HG03039 (cell line): ENCODE data around the gene SHE.

Experiments used
- ATAC-seq: cut with Tn5 transposase; IDR thresholded peaks from one replicate; pipeline ENCODE4 v1.9.1; 2021; ENCODE audit warnings: mild to moderate bottlenecking, moderate library complexity; ENCODE audit not compliant: unreplicated experiment

Gene SHE

DNA sequence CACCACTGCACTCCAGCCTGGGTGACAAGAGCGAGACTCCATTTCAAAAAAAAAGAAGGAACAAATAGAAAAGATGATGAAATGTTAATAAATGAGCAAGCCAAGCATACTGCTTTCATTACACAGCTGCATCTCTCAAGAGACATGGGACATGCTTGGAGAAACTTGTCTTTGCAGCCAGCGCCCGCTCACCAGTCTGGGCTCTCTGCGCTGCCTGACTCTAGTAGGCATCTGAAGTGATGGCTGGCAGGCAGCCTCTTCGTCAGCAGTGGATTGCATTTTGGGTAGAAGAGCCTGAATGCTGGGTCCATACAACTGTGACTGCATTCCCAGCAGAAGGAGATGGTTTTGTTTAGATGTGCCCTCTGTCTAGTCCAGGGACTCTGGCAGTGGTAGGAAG, 49.1 kb downstream of the SHE start:
- no peak for ATAC-seq

GRCh38 chr1:154448331-154448811, 53.8 kb downstream of the SHE start:
- no peak for ATAC-seq

DNA sequence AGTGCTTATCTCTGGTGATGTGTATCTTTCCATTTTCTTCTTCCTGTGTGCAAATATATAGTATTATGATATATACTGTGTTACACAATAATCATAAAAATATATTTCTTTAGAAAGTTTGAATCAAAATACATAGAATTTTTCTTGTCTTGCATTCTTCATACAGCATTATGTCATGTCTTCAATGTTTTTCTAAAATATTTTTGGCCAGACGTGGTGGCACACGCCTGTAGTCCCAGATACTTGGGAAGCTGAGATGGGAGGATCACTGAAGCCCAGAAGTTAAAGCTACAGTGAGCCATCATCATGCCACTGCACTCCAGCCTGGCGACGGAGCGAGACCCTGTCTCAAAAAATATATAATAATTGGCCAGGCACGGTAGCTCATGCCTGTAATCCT, 55.4 kb downstream of the SHE start:
- no peak for ATAC-seq

- no peak for ATAC-seq
Measured at GRCh38 chr1:154446292-154446691, 55.9 kb downstream of the SHE start.

GRCh38 chr1:154445040-154445472, 57.2 kb downstream of the SHE start:
- no peak for ATAC-seq

- no peak for ATAC-seq
Measured at GRCh38 chr1:154443274-154444013, 58.8 kb downstream of the SHE start.

DNA sequence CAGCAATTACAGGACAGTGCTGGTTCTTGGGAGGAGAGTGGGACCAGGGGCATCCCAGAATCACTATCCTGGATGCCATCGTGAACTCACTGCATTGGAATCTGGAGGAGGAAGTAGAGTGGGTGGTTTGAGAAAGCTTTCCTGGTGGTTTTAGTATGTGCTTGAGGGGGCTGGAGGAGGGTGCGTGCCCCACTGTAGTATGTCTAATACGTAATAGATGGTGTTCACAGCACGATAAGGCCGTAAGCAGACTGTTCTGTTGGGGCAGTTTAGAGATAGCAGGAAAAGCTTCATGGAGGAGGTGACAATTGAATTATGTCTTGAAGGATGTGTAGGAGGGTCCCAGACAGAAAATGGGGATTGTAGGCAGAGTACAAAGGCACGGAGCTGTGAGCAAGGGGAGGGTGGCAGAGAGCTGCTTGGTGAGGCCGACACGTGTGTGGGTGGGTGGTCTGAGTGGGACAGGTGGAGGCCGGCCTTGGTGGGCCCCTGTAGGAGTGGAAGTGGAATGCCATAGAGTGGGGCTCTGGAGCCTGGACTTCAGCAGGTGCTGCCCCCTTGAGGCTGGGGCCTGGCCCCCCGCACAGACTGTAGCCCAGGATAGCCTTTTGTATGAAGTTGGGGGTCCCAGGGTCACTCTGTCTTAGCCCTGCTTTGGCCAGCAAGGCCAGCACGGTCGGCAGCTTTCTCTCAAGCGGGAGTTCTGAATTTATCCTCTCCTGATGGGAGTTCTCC, 60.0 kb downstream of the SHE start:
- no peak for ATAC-seq

GRCh38 chr1:154441241-154441888, 60.8 kb downstream of the SHE start:
- ATAC-seq, result no peak

DNA sequence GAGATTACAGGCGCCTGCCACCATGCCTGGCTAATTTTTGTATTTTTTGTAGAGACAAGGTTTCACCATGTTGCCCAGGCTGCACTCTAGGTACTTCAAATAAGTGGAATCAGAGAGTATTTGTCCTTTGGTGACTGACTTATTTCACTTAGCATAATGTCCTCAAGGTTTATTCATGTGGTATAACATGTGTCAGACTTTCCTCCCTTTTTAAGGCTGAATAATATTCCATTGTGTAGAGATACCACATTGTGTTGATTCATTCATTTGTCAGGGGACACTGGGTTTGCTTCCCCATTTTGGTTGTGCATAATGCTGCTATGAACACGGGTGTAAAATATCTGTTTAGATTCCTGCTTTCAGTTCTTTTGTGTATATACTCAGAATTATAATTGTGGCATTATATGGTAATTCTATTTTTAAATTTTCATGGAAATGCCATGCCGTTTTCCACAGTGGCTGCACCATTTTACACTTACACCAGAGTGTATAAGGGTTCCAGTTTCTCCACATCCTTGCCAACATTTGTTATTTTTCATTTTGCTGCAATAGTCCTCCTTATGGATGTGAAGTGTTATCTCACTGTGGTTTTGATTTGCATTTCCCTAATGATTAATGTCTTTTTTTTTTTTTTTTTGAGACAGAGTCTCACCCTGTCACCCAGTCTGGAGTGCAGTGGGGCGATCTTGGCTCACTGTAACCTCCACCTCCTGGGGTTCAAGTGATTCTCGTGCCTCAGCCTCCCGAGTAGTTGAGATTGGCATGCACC, 62.0 kb downstream of the SHE start:
- ATAC-seq, result no peak

GRCh38 chr1:154436433-154436832, 65.8 kb downstream of the SHE start:
- ATAC-seq, result no peak

DNA sequence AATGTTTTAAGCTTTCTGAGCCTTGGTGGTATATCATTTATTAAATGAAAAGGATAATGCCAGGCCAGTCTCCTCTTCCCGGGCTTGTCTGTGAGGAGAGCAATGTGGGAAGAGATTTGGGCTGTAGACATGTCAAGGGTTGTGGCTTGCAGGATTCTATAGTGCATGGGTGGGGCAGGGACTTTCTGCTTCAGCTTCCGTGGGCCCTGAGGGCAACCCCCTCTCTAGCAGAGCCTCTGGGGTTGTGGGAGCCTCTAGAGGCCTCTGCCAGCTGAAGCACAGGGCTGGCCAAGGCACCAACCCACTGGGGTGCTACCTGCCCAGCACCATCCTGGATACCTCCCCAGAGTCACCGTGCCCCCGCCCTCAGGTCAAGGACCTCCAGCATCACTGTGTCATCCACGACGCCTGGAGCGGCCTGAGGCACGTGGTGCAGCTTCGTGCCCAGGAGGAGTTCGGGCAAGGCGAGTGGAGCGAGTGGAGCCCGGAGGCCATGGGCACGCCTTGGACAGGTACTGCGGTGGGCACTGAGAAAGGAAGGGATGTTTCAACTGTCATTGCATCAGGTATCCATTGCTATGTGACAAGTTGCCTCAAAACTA, 66.5 kb downstream of the SHE start:
- ATAC-seq, result no peak

DNA sequence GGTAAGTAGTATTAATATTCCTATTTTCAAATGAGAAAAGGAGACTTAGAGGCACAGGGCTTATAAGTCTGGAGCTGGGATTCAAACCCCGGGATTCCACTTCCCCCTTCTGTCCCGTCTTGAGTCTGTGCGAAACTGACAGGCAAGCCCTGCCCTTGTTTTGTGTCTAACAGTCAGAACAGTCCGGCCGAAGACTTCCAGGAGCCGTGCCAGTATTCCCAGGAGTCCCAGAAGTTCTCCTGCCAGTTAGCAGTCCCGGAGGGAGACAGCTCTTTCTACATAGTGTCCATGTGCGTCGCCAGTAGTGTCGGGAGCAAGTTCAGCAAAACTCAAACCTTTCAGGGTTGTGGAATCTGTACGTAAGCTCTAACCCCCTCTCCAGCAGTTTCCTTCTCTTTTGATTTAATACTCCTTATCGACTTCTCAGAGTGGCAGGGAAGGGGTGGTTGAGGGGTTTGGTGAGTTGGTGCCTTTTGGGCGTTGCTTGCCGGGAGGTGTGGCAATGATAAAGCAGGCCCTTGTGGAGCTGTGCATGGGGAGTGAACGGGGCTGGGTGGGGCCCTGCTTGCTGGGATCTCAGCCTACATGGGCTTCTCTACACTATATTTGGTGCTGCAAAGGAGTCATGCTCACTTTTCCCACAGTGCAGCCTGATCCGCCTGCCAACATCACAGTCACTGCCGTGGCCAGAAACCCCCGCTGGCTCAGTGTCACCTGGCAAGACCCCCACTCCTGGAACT, 67.7 kb downstream of the SHE start:
- ATAC-seq, result no peak

GRCh38 chr1:154433161-154433764, 68.9 kb downstream of the SHE start:
- ATAC-seq, result no peak

- no peak for ATAC-seq
Measured at GRCh38 chr1:154431586-154432373, 70.4 kb downstream of the SHE start.

GRCh38 chr1:154430903-154431302, 71.3 kb downstream of the SHE start:
- no peak for ATAC-seq

DNA sequence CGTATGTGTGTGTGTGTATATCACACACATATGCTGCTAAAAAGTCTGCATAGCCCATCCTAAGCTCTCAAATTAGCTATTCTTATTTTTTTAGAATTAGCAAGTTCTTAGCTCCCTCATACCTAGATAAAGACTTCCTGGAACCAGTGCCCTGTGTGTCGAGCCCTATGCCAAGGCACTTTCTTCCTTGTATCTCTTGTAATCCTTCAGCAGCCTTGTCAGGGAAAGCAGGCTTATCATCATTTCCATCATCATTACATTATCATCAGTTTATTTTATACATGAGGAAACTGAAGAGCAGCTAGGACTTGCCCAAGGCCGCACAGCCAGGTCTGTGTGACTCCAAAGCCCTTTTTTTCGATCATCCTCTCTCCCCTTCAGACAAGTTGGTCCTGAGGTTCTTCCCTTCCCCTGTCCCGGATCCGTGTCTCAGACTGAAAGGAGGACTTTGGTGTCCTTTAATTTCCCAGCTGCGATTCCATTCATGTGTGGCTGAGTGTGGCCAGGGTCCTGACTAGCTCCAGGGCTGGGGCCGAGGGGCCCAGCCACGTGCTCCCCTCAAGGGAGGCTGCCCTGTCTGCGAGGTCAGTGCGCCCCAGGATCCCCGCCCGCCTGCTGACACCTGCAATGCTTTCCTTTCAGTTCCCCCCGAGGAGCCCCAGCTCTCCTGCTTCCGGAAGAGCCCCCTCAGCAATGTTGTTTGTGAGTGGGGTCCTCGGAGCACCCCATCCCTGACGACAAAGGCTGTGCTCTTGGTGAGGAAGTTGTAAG, 72.2 kb downstream of the SHE start:
- ATAC-seq, result no peak
